ENCODE results near the gene SLC22A5.
A peak's percentile ranks its signal among the peaks of the same experiment; 100 is the strongest.

SLC22A5 gene

GRCh38 chr5:132368186-132368585, 1.3 kb upstream of the SLC22A5 start:
- no peak for DNase-seq

- DNase-seq: no peak
These were observed 470 bp upstream of the SLC22A5 start for GRCh38 chr5:132369007-132369473.

GRCh38 chr5:132370181-132370970, 866 bp downstream of the SLC22A5 start:
- DNase-seq: no peak

GRCh38 chr5:132370971-132371602, 1.6 kb downstream of the SLC22A5 start:
- DNase-seq: no peak

- DNase-seq: no peak
These were observed 2.1 kb downstream of the SLC22A5 start for GRCh38 chr5:132371603-132371994.

GRCh38 chr5:132372127-132372526, 2.6 kb downstream of the SLC22A5 start:
- no peak for DNase-seq

GRCh38 chr5:132372542-132372941, 3.0 kb downstream of the SLC22A5 start:
- no peak for DNase-seq

- DNase-seq: no peak
These were observed 6.4 kb downstream of the SLC22A5 start for GRCh38 chr5:132375957-132376356.

- no peak for DNase-seq
These were observed 7.5 kb downstream of the SLC22A5 start for GRCh38 chr5:132376694-132377641.

- no peak for DNase-seq
These were observed 8.2 kb downstream of the SLC22A5 start for GRCh38 chr5:132377738-132378137.

- no peak for DNase-seq
These were observed 9.1 kb downstream of the SLC22A5 start for GRCh38 chr5:132378580-132378979.

- no peak for DNase-seq
These were observed 10.5 kb downstream of the SLC22A5 start for GRCh38 chr5:132380047-132380446.

- DNase-seq: no peak
These were observed 11.2 kb downstream of the SLC22A5 start for GRCh38 chr5:132380741-132381140.

- no peak for DNase-seq
These were observed 12.1 kb downstream of the SLC22A5 start for GRCh38 chr5:132381614-132382013.

- DNase-seq: no peak
These were observed 13.8 kb downstream of the SLC22A5 start for GRCh38 chr5:132383261-132383660.

- DNase-seq: no peak
These were observed 14.5 kb downstream of the SLC22A5 start for GRCh38 chr5:132383984-132384383.

- DNase-seq: no peak
These were observed 15.1 kb downstream of the SLC22A5 start for GRCh38 chr5:132384506-132385050.

GRCh38 chr5:132385326-132386105, 16.0 kb downstream of the SLC22A5 start:
- DNase-seq: peak; percentile 64

- DNase-seq: peak; percentile 74
These were observed 17.3 kb downstream of the SLC22A5 start for GRCh38 chr5:132386644-132387286.

GRCh38 chr5:132387640-132388117, 18.2 kb downstream of the SLC22A5 start:
- no peak for DNase-seq
